Measurements from ENCODE around the gene MUSK. TPM values are rescaled to one million over a fixed set of nuclear protein-coding genes. Genes with fewer than 3 reads are reported as not detected.
"Not testable (repeated sequence)": the region's sequence is repeated elsewhere in the genome, so short reads cannot be mapped to it uniquely, and the experiment has no call there.

Gene MUSK
- total RNA-seq, 2 donors from 2014 or later = 2.0 to 6.1 TPM

DNA sequence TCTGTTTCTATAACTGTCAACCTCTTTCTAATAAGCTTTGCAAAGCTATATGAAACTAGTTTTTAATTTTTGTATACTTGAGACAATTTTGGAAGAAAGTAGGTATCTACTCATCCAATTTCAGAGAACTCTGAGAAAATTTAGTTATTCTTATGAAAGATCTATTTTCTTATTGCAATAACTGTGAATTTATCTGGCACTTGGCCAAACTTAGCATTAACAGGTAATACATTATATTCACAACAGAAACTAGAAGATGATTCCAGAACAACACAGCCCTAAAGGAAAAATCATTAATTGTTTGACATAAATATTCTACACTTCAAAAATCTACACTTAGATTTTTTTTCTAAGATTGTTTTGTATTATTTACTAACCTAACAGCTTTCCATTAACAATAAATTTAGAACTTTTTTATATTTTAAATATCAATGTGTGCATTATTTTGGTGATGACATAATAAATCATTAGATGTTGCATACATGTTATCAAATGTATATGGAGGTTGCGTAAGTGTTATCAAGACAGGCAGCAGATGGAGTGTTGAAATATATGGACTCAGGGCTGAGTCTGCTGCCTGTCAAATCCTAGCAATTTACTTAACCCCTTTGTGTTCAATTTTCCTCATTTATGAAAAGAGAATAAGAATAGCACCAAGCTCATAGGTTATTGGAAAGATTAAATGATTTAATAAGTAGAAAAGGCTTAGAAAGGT is 141.8 kb downstream of the MUSK start:
- no peaks in the 10 kb centered on the region for H3K4me1 ChIP-seq

DNA sequence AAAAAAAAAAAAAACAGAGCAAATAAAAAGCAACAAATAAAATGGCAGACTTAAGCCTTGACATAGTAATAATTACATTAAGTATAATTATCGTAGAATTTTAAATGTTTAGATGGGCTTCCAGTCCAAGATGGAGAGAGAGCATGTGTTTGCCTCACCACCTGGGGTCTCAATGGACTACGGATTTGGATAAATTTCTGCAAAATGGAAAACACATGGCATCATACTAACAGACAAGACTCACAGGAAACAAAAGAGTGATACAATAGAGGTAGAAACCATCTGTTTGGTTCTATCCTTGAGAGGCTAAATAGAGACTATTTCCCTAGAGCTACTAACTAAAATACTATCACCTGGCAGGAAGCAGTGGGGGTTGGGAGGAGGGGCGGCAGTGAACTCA is 144.3 kb downstream of the MUSK start:
- no peak for DNase-seq (ENCODE audit: low spot score)
- Histone ChIP-seq H3K27ac (no peak overlapping the region), H3K4me3 (no peak overlapping the region), H3K9me3 (no peaks in the 10 kb centered on the region), H3K4me1 (no peaks in the 10 kb centered on the region), H3K36me3 (no peaks in the 10 kb centered on the region), H3K27me3 (no peaks in the 10 kb centered on the region)
- TF ChIP-seq, protein P1, sequence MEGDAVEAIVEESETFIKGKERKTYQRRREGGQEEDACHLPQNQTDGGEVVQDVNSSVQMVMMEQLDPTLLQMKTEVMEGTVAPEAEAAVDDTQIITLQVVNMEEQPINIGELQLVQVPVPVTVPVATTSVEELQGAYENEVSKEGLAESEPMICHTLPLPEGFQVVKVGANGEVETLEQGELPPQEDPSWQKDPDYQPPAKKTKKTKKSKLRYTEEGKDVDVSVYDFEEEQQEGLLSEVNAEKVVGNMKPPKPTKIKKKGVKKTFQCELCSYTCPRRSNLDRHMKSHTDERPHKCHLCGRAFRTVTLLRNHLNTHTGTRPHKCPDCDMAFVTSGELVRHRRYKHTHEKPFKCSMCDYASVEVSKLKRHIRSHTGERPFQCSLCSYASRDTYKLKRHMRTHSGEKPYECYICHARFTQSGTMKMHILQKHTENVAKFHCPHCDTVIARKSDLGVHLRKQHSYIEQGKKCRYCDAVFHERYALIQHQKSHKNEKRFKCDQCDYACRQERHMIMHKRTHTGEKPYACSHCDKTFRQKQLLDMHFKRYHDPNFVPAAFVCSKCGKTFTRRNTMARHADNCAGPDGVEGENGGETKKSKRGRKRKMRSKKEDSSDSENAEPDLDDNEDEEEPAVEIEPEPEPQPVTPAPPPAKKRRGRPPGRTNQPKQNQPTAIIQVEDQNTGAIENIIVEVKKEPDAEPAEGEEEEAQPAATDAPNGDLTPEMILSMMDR (IDR thresholded peaks at IDR 0.05) = no peak

More for the DNA sequence above, 141.8 kb downstream of the MUSK start:
- TF ChIP-seq, protein P1 (IDR thresholded peaks at IDR 0.05) = no peak
- Histone ChIP-seq H3K9me3 (no peaks in the 10 kb centered on the region), H3K27me3 (no peaks in the 10 kb centered on the region), H3K4me3 (no peak overlapping the region), H3K36me3 (no peaks in the 10 kb centered on the region), H3K27ac (no peak overlapping the region)
- DNase-seq (ENCODE audit: low spot score) = no peak

DNA sequence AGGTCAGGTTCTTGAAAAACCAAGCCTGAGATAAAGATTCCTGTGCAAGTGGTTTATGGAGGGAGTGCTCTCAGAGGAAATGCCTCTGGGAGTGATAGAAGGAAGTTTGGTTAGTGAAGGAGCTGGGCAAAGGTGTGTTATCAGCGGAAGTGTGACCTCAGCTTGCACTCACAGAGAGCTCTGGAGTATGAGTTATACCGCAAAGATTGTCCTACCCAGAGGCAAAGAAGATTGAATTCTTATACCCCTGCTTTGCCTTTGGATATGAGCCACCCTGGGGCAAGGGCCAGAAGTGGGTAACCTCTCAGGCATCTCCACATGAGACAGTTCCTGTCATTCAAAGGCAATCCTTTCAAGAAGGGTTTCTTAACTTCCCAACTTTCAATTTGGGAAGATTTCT is 145.6 kb downstream of the MUSK start:
- no peaks in the 10 kb centered on the region for H3K4me1 ChIP-seq
- DNase-seq (ENCODE audit: low spot score) = no peak
- TF ChIP-seq, protein P1 (IDR thresholded peaks at IDR 0.05) = no peak
- no peaks in the 10 kb centered on the region for H3K36me3 ChIP-seq
- no peak overlapping the region for H3K4me3 ChIP-seq
- no peak overlapping the region for H3K27ac ChIP-seq
- H3K9me3 ChIP-seq = no peaks in the 10 kb centered on the region
- H3K27me3 ChIP-seq = no peaks in the 10 kb centered on the region

DNA sequence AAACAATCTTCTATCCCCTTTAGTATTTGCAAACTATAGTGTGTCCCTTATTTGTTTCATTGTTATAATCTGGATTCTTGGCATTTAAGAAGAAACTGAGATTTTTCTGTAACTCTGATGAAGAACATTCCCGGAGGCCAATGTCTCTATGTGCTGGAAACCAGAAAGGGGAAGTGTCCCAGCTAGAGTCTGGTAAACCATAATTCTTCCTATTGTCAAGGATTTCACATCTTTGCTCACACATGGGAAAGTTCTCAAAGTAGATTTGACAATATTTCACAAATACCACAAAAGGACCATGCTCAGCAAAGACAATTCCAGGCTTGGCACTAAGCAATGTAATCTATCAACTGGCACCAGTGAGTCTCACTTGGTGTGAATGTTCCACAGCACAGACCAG is 146.8 kb downstream of the MUSK start:
- no peak overlapping the region for H3K27ac ChIP-seq
- TF ChIP-seq, protein P1 (IDR thresholded peaks at IDR 0.05) = no peak
- H3K9me3 ChIP-seq = no peaks in the 10 kb centered on the region
- no peaks in the 10 kb centered on the region for H3K36me3 ChIP-seq
- H3K27me3 ChIP-seq = no peaks in the 10 kb centered on the region
- H3K4me3 ChIP-seq = no peak overlapping the region
- no peak for DNase-seq (ENCODE audit: low spot score)
- no peaks in the 10 kb centered on the region for H3K4me1 ChIP-seq

DNA sequence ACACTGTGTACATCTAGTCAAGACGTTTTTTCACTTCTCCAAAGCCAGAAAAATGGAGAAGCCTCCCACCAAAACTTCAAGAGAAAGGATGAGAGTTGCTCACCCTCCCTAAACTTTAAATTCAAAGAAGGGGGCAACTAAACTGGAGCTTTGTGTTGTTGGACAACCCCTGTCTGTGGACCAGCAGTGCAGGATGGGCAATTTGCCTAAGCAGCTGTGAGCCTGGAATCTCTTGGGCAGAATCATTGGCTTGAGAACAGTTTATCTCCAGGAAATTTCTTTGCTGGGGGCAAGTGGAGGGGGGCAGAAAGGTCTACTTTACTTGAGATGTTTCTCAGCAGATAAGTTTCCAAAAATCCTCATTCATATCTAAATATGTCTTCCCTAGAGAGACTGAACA is 151.8 kb downstream of the MUSK start:
- H3K4me3 ChIP-seq = no peak overlapping the region
- no peak overlapping the region for H3K27ac ChIP-seq
- H3K27me3 ChIP-seq = no peaks in the 10 kb centered on the region
- TF ChIP-seq, protein P1 (IDR thresholded peaks at IDR 0.05) = no peak
- peaks cover 0 to 6% of the 10 kb centered on the region in 2 donors for H3K9me3 ChIP-seq
- no peaks in the 10 kb centered on the region for H3K4me1 ChIP-seq
- H3K36me3 ChIP-seq = no peaks in the 10 kb centered on the region
- DNase-seq (ENCODE audit: low spot score) = no peak

DNA sequence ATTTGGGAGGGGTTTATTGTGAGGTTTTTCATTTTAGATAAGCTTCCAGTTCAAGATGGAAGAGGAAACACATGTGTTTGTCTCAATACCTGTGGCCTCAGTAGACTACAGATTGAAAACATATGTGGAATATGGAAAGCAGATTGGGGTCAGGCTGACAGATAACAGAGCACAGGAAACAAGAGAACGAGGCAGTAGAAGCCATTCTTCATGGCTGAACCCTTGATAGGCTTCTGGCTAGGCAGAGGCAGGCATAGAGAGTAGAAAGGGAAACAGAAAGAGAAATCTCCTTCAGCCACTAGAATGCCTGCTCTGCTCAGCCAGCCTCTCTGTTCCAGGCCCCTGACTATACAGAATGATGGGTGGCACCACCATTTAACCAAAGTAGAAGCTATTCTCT is 152.5 kb downstream of the MUSK start:
- TF ChIP-seq, protein P1 (IDR thresholded peaks at IDR 0.05) = no peak

DNA sequence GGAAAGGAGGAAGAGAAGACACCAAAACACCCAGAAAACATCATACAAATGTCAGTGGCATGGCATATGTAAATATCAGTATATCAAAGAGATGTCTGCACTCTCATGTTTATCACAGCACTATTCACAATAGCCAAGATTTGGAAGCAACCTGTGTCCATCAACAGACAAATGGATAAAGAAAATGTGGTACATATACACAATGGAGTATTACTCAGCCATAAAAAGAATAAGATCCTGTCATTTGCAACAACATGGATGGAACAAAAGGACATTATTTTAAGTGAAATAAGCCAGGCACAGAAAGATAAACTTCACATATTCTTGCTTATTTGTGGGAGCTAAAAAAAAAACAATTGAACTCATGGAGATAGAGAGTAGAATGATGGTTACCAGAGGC is 156.5 kb downstream of the MUSK start:
- H3K4me1 ChIP-seq; H3K9me3 ChIP-seq; H3K36me3 ChIP-seq; H3K27me3 ChIP-seq; H3K4me3 ChIP-seq; H3K27ac ChIP-seq; DNase-seq (ENCODE audit: low spot score): not testable (repeated sequence)

More for the DNA sequence above, 152.5 kb downstream of the MUSK start:
- H3K27ac ChIP-seq = no peak overlapping the region
- H3K36me3 ChIP-seq = no peaks in the 10 kb centered on the region
- no peaks in the 10 kb centered on the region for H3K4me1 ChIP-seq
- H3K27me3 ChIP-seq = no peaks in the 10 kb centered on the region
- peaks cover 0 to 6% of the 10 kb centered on the region in 2 donors for H3K9me3 ChIP-seq
- no peak for DNase-seq (ENCODE audit: low spot score)
- no peak overlapping the region for H3K4me3 ChIP-seq

All from right atrium auricular region (tissue), 2 donors.